Choroid plexus epithelial cell (primary cell): Measurements from ENCODE around the gene CEP72.
A peak's percentile ranks its signal among the peaks of the same experiment; 100 is the strongest.

Experiments
- DNase-seq: peaks from one replicate; pipeline ENCODE4 v3.0.0-alpha.2; 2010; ENCODE audit warnings: low read depth
- H3K4me3 ChIP-seq: 2 replicates; pipeline ENCODE4 v1.5.1; 2011; ENCODE audit warnings: low read depth, mild to moderate bottlenecking, control low read depth, low read length, moderate library complexity
- CTCF ChIP-seq: conservative IDR thresholded peaks from 2 replicates; pipeline ENCODE4 v1.5.1; 2011; ENCODE audit warnings: low read depth, mild to moderate bottlenecking, control low read depth, inconsistent platforms, low read length, moderate library complexity

CEP72 gene

GRCh38 chr5:611731-612486, at the start of gene CEP72:
CEP72 (plus strand) TSS chr5:612340; CDS start chr5:612362, 22 bp downstream.
- peak; percentile 89 for DNase-seq
- H3K4me3 ChIP-seq, result peak within 1 kb of the TSS; percentile 83
- TF ChIP-seq CTCF, result no peak

- no peak for TF ChIP-seq CTCF
- DNase-seq, result peak; percentile 49
- no peak overlapping the region for H3K4me3 ChIP-seq
Measured at GRCh38 chr5:565782-566440, 46.2 kb upstream of the CEP72 start.

DNA sequence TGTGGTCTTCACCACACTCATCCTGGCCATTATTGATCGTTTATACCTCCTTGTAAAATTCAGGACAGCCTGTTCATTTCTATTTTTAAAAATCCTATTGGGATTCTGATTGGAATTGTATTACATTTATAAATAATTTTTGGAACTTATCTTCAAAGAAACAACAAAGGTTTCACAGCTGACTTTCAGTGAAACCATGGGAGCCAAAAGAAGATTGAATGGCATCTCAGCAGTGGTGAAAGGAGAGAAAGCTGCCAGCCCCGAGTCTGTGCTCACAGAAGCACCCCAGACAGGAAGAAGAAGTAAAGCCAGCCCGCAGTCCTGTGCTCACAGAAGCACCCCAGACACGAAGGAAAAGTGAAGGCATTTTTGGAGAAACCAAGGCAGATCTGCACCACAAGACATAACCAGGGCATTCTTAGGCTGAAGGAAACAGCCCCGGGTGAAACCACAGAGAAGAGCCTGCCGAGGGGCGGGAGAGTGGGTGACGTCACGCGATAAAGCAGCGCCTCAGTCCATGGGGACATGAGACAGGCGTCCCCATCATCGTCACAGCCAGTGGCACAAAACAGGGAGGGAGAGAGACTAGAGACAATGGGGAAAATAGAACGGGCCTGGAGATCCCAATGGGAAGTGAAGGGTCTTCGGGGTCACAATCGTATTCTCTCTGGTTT, 45.4 kb upstream of the CEP72 start:
- no peak for DNase-seq
- no peak for TF ChIP-seq CTCF
- H3K4me3 ChIP-seq, result no peak overlapping the region

- no peak for TF ChIP-seq CTCF
- H3K4me3 ChIP-seq, result no peak overlapping the region
- no peak for DNase-seq
Measured at GRCh38 chr5:567664-568060, 44.5 kb upstream of the CEP72 start.

- no peak for DNase-seq
- no peak for TF ChIP-seq CTCF
- no peak overlapping the region for H3K4me3 ChIP-seq
Measured at GRCh38 chr5:568061-568781, 43.9 kb upstream of the CEP72 start.

DNA sequence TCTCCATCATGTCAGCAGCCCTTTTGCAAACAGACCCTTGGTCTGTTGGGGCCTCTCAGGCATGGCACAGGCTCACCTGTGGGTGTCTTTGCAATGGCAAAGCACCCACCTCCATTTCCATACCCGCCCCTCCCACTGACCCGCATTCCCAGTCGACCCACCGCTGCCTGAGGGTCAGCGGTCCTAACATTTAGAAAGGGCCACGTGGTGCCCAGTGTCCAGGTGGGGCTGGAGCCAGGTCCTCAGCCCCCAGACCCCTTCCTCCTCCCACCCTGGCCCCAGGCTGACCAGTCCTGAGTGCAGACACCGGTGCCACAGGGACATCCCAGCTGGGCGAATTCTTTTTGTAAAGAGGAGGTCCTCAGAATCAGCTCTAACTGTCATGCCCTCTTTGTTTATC, 43.3 kb upstream of the CEP72 start:
- H3K4me3 ChIP-seq, result no peak overlapping the region
- no peak for TF ChIP-seq CTCF
- DNase-seq, result no peak
